Tibial nerve (tissue), 4 donors: Measurements from ENCODE around the gene ST8SIA5. TPM values are rescaled to one million over a fixed set of nuclear protein-coding genes. Genes with fewer than 3 reads are reported as not detected.

Source experiments
- DNase-seq, 2 donors: peaks; one replicate each; pipeline ENCODE4 v3.0.0-alpha.2; 2019; ENCODE audit warnings: low spot score in 2 of 2
- H3K27ac ChIP-seq, 4 donors: fragments of 200-600 bp; sonication (generic) in 3 of 4; one replicate each; pipeline ENCODE4 v1.5.1; 2017 to 2019; ENCODE audit warnings: mild to moderate bottlenecking in 1 of 4
- H3K27me3 ChIP-seq, 2 donors: fragments of 200-600 bp; sonication (generic) in 1 of 2; one replicate each; pipeline versions ENCODE4 v1.5.1 to v1.6.0; 2017 to 2019
- H3K36me3 ChIP-seq, 3 donors: fragments of 200-600 bp; sonication (generic); one replicate each; pipeline ENCODE4 v1.5.1; 2018 to 2019
- H3K4me1 ChIP-seq, 4 donors: fragments of 200-600 bp; sonication (generic) in 3 of 4; one replicate each; pipeline ENCODE4 v1.5.1; 2017 to 2019
- H3K4me3 ChIP-seq, 4 donors: fragments of 200-600 bp; sonication (generic) in 3 of 4; one replicate each; pipeline ENCODE4 v1.5.1; 2017 to 2019; ENCODE audit warnings: mild to moderate bottlenecking in 1 of 4, moderate library complexity in 1 of 4
- H3K9me3 ChIP-seq, 4 donors: fragments of 200-600 bp; sonication (generic) in 3 of 4; one replicate each; pipeline ENCODE4 v1.5.1; 2017 to 2019
- CTCF ChIP-seq, 5 experiments: fragments of 200-600 bp in 3 of 5; fragments of 450-650 bp in 2 of 5; sonication (generic) in 3 of 5; IDR thresholded peaks; one replicate each; pipeline ENCODE4 v1.5.1; 2016 to 2019; ENCODE audit warnings: antibody characterized with exemption in 5 of 5, mild to moderate bottlenecking in 3 of 5, moderate library complexity in 2 of 5
- EP300 ChIP-seq, 2 donors: sonication (generic); formaldehyde crosslinking; IDR thresholded peaks; one replicate each; pipeline ENCODE4 v1.6.1; 2017; ENCODE audit warnings: antibody characterized with exemption in 2 of 2, mild to moderate bottlenecking in 1 of 2
- POLR2A ChIP-seq, 2 donors: fragments of 450-650 bp; IDR thresholded peaks; one replicate each; pipeline ENCODE4 v1.6.1; 2017; ENCODE audit warnings: antibody characterized with exemption in 2 of 2, mild to moderate bottlenecking in 2 of 2, moderate library complexity in 2 of 2
- WGBS, 2 donors: methylation state at CpG; one replicate each; pipeline ENCODE4 v1.1.5; 2018; 5-methylcytosine and 5-hydroxymethylcytosine counted together
- total RNA-seq, 4 donors: library from RNA; depleted of rRNA; stranded (reverse); fragments of >200 nt; gene quantifications; one replicate each; pipeline ENCODE4 v1.1.0, GENCODE V29; 2016

ST8SIA5 gene
- total RNA-seq, 4 donors from 2014 or later = not detected

GRCh38 chr18:46636040-46636630 lies 120.7 kb downstream of the ST8SIA5 start:
- 82 to 90% methylated on average over 7 of the region's 7 CpGs for WGBS, 2 donors
- no peak overlapping the region for H3K4me3 ChIP-seq
- no peak overlapping the region for H3K27ac ChIP-seq
- no peak for DNase-seq
- peaks cover 0 to 17% (median 0%) of the 10 kb centered on the region in 4 donors for H3K9me3 ChIP-seq
- H3K27me3 ChIP-seq = no peaks in the 10 kb centered on the region
- H3K36me3 ChIP-seq = no peaks in the 10 kb centered on the region
- TF ChIP-seq EP300 (IDR thresholded peaks at IDR 0.05) = no peak
- TF ChIP-seq CTCF (IDR thresholded peaks at IDR 0.05) = no peak
- no peak for TF ChIP-seq POLR2A (IDR thresholded peaks at IDR 0.05)
- H3K4me1 ChIP-seq = no peaks in the 10 kb centered on the region

GRCh38 chr18:46632401-46633071 lies 124.3 kb downstream of the ST8SIA5 start:
- peaks cover 0 to 17% (median 0%) of the 10 kb centered on the region in 4 donors for H3K9me3 ChIP-seq
- no peaks in the 10 kb centered on the region for H3K27me3 ChIP-seq
- H3K4me3 ChIP-seq = no peak overlapping the region
- TF ChIP-seq POLR2A (IDR thresholded peaks at IDR 0.05) = no peak
- TF ChIP-seq CTCF (IDR thresholded peaks at IDR 0.05) = no peak
- no peak for TF ChIP-seq EP300 (IDR thresholded peaks at IDR 0.05)
- no peaks in the 10 kb centered on the region for H3K36me3 ChIP-seq
- no peak overlapping the region for H3K27ac ChIP-seq
- no peaks in the 10 kb centered on the region for H3K4me1 ChIP-seq
- no peak for DNase-seq
- 81 to 87% methylated on average over 8 of the region's 8 CpGs for WGBS, 2 donors

- no peak for DNase-seq
- no peaks in the 10 kb centered on the region for H3K27me3 ChIP-seq
- 86 to 87% methylated on average over 3 of the region's 3 CpGs for WGBS, 2 donors
These were observed 125.9 kb downstream of the ST8SIA5 start for GRCh38 chr18:46630991-46631390.

GRCh38 chr18:46630160-46630559 lies 126.7 kb downstream of the ST8SIA5 start:
- Histone ChIP-seq H3K36me3 (no peaks in the 10 kb centered on the region), H3K27me3 (no peaks in the 10 kb centered on the region), H3K27ac (no peak overlapping the region), H3K4me3 (no peak overlapping the region), H3K4me1 (no peaks in the 10 kb centered on the region), H3K9me3 (peaks cover 0 to 17% (median 0%) of the 10 kb centered on the region in 4 donors)
- no peak for TF ChIP-seq EP300 (IDR thresholded peaks at IDR 0.05)
- no peak for TF ChIP-seq POLR2A (IDR thresholded peaks at IDR 0.05)
- TF ChIP-seq CTCF (IDR thresholded peaks at IDR 0.05) = no peak
- 66 to 70% methylated on average over 3 to 4 of the region's 4 CpGs for WGBS, 2 donors
- no peak for DNase-seq

More at GRCh38 chr18:46630991-46631390, 125.9 kb downstream of the ST8SIA5 start:
- TF ChIP-seq EP300 (IDR thresholded peaks at IDR 0.05) = no peak
- no peak for TF ChIP-seq POLR2A (IDR thresholded peaks at IDR 0.05)
- TF ChIP-seq CTCF (IDR thresholded peaks at IDR 0.05) = no peak
- no peak overlapping the region for H3K27ac ChIP-seq
- no peak overlapping the region for H3K4me3 ChIP-seq
- H3K9me3 ChIP-seq = peaks cover 0 to 17% (median 0%) of the 10 kb centered on the region in 4 donors
- H3K36me3 ChIP-seq = no peaks in the 10 kb centered on the region
- no peaks in the 10 kb centered on the region for H3K4me1 ChIP-seq

- DNase-seq = no peak
- TF ChIP-seq CTCF (IDR thresholded peaks at IDR 0.05) (no peak), POLR2A (IDR thresholded peaks at IDR 0.05) (no peak), EP300 (IDR thresholded peaks at IDR 0.05) (no peak)
- no peak overlapping the region for H3K4me3 ChIP-seq
- no peak overlapping the region for H3K27ac ChIP-seq
- no peaks in the 10 kb centered on the region for H3K4me1 ChIP-seq
- H3K27me3 ChIP-seq = no peaks in the 10 kb centered on the region
- H3K36me3 ChIP-seq = no peaks in the 10 kb centered on the region
- H3K9me3 ChIP-seq = peaks cover 0 to 17% (median 0%) of the 10 kb centered on the region in 4 donors
- WGBS, 2 donors = 87 to 93% methylated on average over 5 of the region's 5 CpGs
These were observed 127.5 kb downstream of the ST8SIA5 start for GRCh38 chr18:46629361-46629760.
